Endodermal cell (in vitro differentiated cells): ENCODE data around the gene C1orf174. TPM values are rescaled to one million over a fixed set of nuclear protein-coding genes. Genes with fewer than 3 reads are reported as not detected.
"Not testable (repeated sequence)": the region's sequence is repeated elsewhere in the genome, so short reads cannot be mapped to it uniquely, and the experiment has no call there.

Source experiments
- DNase-seq: peaks from one replicate; pipeline ENCODE4 v3.0.0-alpha.2; 2017
- H3K27ac ChIP-seq: 2 replicates; pipeline ENCODE4 v1.5.1; 2013; ENCODE audit warnings: mild to moderate bottlenecking, low read depth, low read length, moderate library complexity
- H3K27me3 ChIP-seq: 2 replicates; pipeline ENCODE4 v1.6.1; 2013; ENCODE audit warnings: mild to moderate bottlenecking, low read length, moderate library complexity; ENCODE audit not compliant: insufficient read depth, control insufficient read depth, poor library complexity, severe bottlenecking
- H3K36me3 ChIP-seq: 2 replicates; pipeline ENCODE4 v1.7.0; 2013; ENCODE audit warnings: mild to moderate bottlenecking, low read length, moderate library complexity; ENCODE audit not compliant: control insufficient read depth, insufficient read depth
- H3K4me1 ChIP-seq: one replicate; pipeline ENCODE4 v1.7.0; 2013; ENCODE audit warnings: low read length; ENCODE audit not compliant: control insufficient read depth, insufficient read depth
- H3K4me3 ChIP-seq: 2 replicates; pipeline ENCODE4 v1.5.1; 2013; ENCODE audit warnings: mild to moderate bottlenecking, low read length, moderate library complexity
- H3K9ac ChIP-seq: 2 replicates; pipeline ENCODE4 v1.6.1; 2013; ENCODE audit warnings: mild to moderate bottlenecking, low read length, moderate library complexity; ENCODE audit not compliant: poor library complexity, severe bottlenecking; ENCODE audit errors: extremely low read depth
- H3K9me3 ChIP-seq: 2 replicates; pipeline ENCODE4 v1.6.1; 2013; ENCODE audit warnings: mild to moderate bottlenecking, low read length, moderate library complexity; ENCODE audit not compliant: control insufficient read depth
- H3K27ac Mint-ChIP-seq: 2 replicates; pipeline ENCODE4 v1.8.0; 2020; ENCODE audit warnings: mixed read lengths
- H3K27me3 Mint-ChIP-seq: 2 replicates; pipeline ENCODE4 v1.8.0; 2021; ENCODE audit warnings: mild to moderate bottlenecking, mixed read lengths; ENCODE audit not compliant: insufficient read depth
- H3K36me3 Mint-ChIP-seq: 2 replicates; pipeline ENCODE4 v1.8.0; 2020; ENCODE audit warnings: low read depth, mixed read lengths
- H3K4me1 Mint-ChIP-seq: 2 replicates; pipeline ENCODE4 v1.8.0; 2020; ENCODE audit warnings: mixed read lengths
- H3K4me3 Mint-ChIP-seq: 2 replicates; pipeline ENCODE4 v1.8.0; 2020; ENCODE audit warnings: mild to moderate bottlenecking, moderate library complexity, mixed read lengths
- H3K9me3 Mint-ChIP-seq: 2 replicates; pipeline ENCODE4 v1.8.0; 2020; ENCODE audit warnings: mild to moderate bottlenecking, mixed read lengths
- CTCF ChIP-seq: fragments of 200-600 bp; sonication (generic); conservative IDR thresholded peaks from 2 replicates; pipeline ENCODE4 v1.5.0; 2021; ENCODE audit warnings: antibody characterized with exemption, mild to moderate bottlenecking
- WGBS, 2 experiments: methylation state at CpG; one replicate each; pipeline versions ENCODE4 v1.1.5 to v1.1.7; 2013; ENCODE audit warnings: missing lambda C conversion rate in 2 of 2, mixed read lengths in 1 of 2; ENCODE audit not compliant: insufficient coverage in 1 of 2, insufficient read length in 1 of 2; 5-methylcytosine and 5-hydroxymethylcytosine counted together
- total RNA-seq, 2 donors: library from RNA; stranded (reverse); fragmentation: NEBNext Ultra II Directional in 1 of 2; extraction: Animal tissue kit (Norgen Biotek cat#: 25700) in 1 of 2; gene quantifications; 2 replicates in 1 of 2; 3 replicates in 1 of 2; pipeline ENCODE4 v1.2.1, GENCODE V29; 2021

The C1orf174 gene
- total RNA-seq, 2 donors from 2014 or later = 28.4 to 38.4 TPM

- H3K27me3 Mint-ChIP-seq = no peaks in the 10 kb centered on the region
- Histone ChIP-seq H3K27me3 (no peaks in the 10 kb centered on the region), H3K4me3 (no peak overlapping the region), H3K9ac (no peak overlapping the region), H3K4me1 (no peaks in the 10 kb centered on the region), H3K27ac (no peak overlapping the region), H3K36me3 (no peaks in the 10 kb centered on the region), H3K9me3 (no peaks in the 10 kb centered on the region)
- H3K9me3 Mint-ChIP-seq = peaks cover 3% of the 10 kb centered on the region
- H3K36me3 Mint-ChIP-seq = no peaks in the 10 kb centered on the region
- H3K4me3 Mint-ChIP-seq = no peak overlapping the region
- no peak overlapping the region for H3K27ac Mint-ChIP-seq
- no peaks in the 10 kb centered on the region for H3K4me1 Mint-ChIP-seq
- no peak for TF ChIP-seq CTCF
- 83 to 87% methylated on average over 13 to 15 of the region's 15 CpGs for WGBS, 2 experiments
- no peak for DNase-seq
Observed at GRCh38 chr1:3918966-3919611, 19.0 kb upstream of the C1orf174 start.

- not testable (repeated sequence) for H3K4me1 Mint-ChIP-seq, H3K27ac ChIP-seq, H3K36me3 Mint-ChIP-seq, H3K9ac ChIP-seq, H3K27ac Mint-ChIP-seq, H3K4me3 Mint-ChIP-seq, H3K4me1 ChIP-seq, H3K36me3 ChIP-seq, H3K27me3 ChIP-seq, DNase-seq, H3K9me3 Mint-ChIP-seq, H3K4me3 ChIP-seq, H3K27me3 Mint-ChIP-seq, H3K9me3 ChIP-seq
- 87% methylated on average over 6 of the region's 6 CpGs for WGBS, 2 experiments
Observed at GRCh38 chr1:3918359-3918758, 18.3 kb upstream of the C1orf174 start.

GRCh38 chr1:3917761-3918160 is 17.7 kb upstream of the C1orf174 start:
- Histone ChIP-seq H3K9ac (no peak overlapping the region), H3K36me3 (no peaks in the 10 kb centered on the region), H3K27ac (no peak overlapping the region), H3K4me1 (no peaks in the 10 kb centered on the region), H3K4me3 (no peak overlapping the region), H3K9me3 (no peaks in the 10 kb centered on the region), H3K27me3 (no peaks in the 10 kb centered on the region)
- no peak for DNase-seq
- Mint-ChIP-seq H3K4me3 (no peak overlapping the region), H3K9me3 (peaks cover 3% of the 10 kb centered on the region), H3K27me3 (no peaks in the 10 kb centered on the region), H3K36me3 (no peaks in the 10 kb centered on the region), H3K27ac (no peak overlapping the region), H3K4me1 (no peaks in the 10 kb centered on the region)
- 90 to 92% methylated on average over 8 of the region's 8 CpGs for WGBS, 2 experiments
- no peak for TF ChIP-seq CTCF
